Central memory CD8-positive, alpha-beta T cell (primary cell): ENCODE results near the gene GFAP.
"Not testable (repeated sequence)": the region's sequence is repeated elsewhere in the genome, so short reads cannot be mapped to it uniquely, and the experiment has no call there.

Experiments
- ATAC-seq: fragments of 150-1000 bp; cut with Tn5 transposase; replicated peaks from 2 replicates; pipeline ENCODE4 v1.10.0; 2022; ENCODE audit warnings: mild to moderate bottlenecking, moderate FRiP score, moderate number of reproducible peaks; ENCODE audit not compliant: poor library complexity, severe bottlenecking; ENCODE audit errors: extremely low read depth
- DNase-seq, 2 donors: peaks; one replicate each; pipeline ENCODE4 v3.0.0; 2021; ENCODE audit warnings: low spot score in 2 of 2
- H3K27ac Mint-ChIP-seq: one replicate; pipeline ENCODE4 v1.8.0; 2022; ENCODE audit warnings: low read depth, mild to moderate bottlenecking, moderate library complexity, mixed read lengths
- H3K27me3 Mint-ChIP-seq: one replicate; pipeline ENCODE4 v1.8.0; 2022; ENCODE audit warnings: mixed read lengths
- H3K36me3 Mint-ChIP-seq: one replicate; pipeline ENCODE4 v1.8.0; 2022; ENCODE audit warnings: mild to moderate bottlenecking, moderate library complexity, mixed read lengths; ENCODE audit not compliant: insufficient read depth
- H3K4me1 Mint-ChIP-seq: one replicate; pipeline ENCODE4 v1.8.0; 2022; ENCODE audit warnings: mixed read lengths
- H3K4me3 Mint-ChIP-seq: one replicate; pipeline ENCODE4 v1.8.0; 2022; ENCODE audit warnings: mild to moderate bottlenecking, moderate library complexity, mixed read lengths
- H3K9me3 Mint-ChIP-seq: one replicate; pipeline ENCODE4 v1.8.0; 2022; ENCODE audit warnings: mixed read lengths

The GFAP gene

DNA sequence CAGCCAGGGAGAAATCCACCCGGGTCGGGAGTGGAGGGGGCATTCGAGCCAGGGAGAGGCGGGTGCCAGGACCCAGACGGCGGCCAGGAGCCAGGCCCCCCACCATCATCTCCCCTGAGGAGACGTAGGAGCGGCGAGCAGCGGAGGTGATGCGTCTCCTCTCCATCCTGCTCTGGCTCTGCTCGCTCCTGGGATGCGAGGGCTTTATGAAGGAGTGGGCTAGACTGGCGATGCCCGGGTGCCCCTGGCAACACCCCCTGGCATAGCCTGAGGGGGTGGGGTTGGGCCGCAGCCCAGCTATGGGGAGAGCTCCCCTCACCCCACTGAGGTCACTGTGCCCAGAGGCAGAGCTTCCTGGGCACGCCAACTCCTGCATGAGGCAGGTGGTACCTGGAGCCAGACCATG lies at the start of gene GFAP:
Gene GFAP (minus strand): TSS at position 180 of the 406 bp plus-strand sequence. CDS start 14 bp downstream, at position 166.
- no peak for ATAC-seq
- peaks cover 46% of the 10 kb centered on the region for H3K27me3 Mint-ChIP-seq
- H3K27ac Mint-ChIP-seq: no peak within 1 kb of the TSS
- no peaks in the 10 kb centered on the region for H3K36me3 Mint-ChIP-seq
- H3K4me1 Mint-ChIP-seq: no peaks in the 10 kb centered on the region
- H3K4me3 Mint-ChIP-seq: no peak within 1 kb of the TSS
- no peak for DNase-seq
- no peaks in the 10 kb centered on the region for H3K9me3 Mint-ChIP-seq

- DNase-seq: no peak
- peaks cover 79% of the 10 kb centered on the region for H3K27me3 Mint-ChIP-seq
- no peaks in the 10 kb centered on the region for H3K9me3 Mint-ChIP-seq
- H3K36me3 Mint-ChIP-seq: peaks cover 1% of the 10 kb centered on the region
- peaks cover 9% of the 10 kb centered on the region for H3K4me1 Mint-ChIP-seq
- ATAC-seq: no peak
- no peak overlapping the region for H3K27ac Mint-ChIP-seq
- H3K4me3 Mint-ChIP-seq: no peak overlapping the region
Measured at GRCh38 chr17:44961921-44962350, 46.6 kb upstream of the GFAP start.

- Mint-ChIP-seq H3K27me3 (peaks cover 78% of the 10 kb centered on the region), H3K27ac (no peak overlapping the region), H3K4me3 (no peak overlapping the region), H3K36me3 (peaks cover 1% of the 10 kb centered on the region), H3K4me1 (peaks cover 2% of the 10 kb centered on the region), H3K9me3 (no peaks in the 10 kb centered on the region)
- ATAC-seq (no peak), DNase-seq (no peak)
Measured at GRCh38 chr17:44960691-44961090, 45.4 kb upstream of the GFAP start.

GRCh38 chr17:44959821-44960531 lies 44.7 kb upstream of the GFAP start:
- Mint-ChIP-seq H3K4me3 (no peak overlapping the region), H3K4me1 (no peaks in the 10 kb centered on the region), H3K36me3 (peaks cover 1% of the 10 kb centered on the region), H3K9me3 (no peaks in the 10 kb centered on the region), H3K27ac (no peak overlapping the region), H3K27me3 (peaks cover 71% of the 10 kb centered on the region)
- no peak for DNase-seq
- ATAC-seq: no peak

- Mint-ChIP-seq H3K4me1 (no peaks in the 10 kb centered on the region), H3K9me3 (no peaks in the 10 kb centered on the region), H3K4me3 (no peak overlapping the region), H3K36me3 (peaks cover 3% of the 10 kb centered on the region), H3K27me3 (peaks cover 45% of the 10 kb centered on the region), H3K27ac (no peak overlapping the region)
- DNase-seq (no peak), ATAC-seq (no peak)
Measured at GRCh38 chr17:44956998-44957981, 42.0 kb upstream of the GFAP start.

GRCh38 chr17:44955674-44956425 lies 40.5 kb upstream of the GFAP start:
- peaks cover 1% of the 10 kb centered on the region for H3K36me3 Mint-ChIP-seq
- no peaks in the 10 kb centered on the region for H3K4me1 Mint-ChIP-seq
- DNase-seq (no peak), ATAC-seq (no peak)
- H3K9me3 Mint-ChIP-seq: no peaks in the 10 kb centered on the region
- no peak overlapping the region for H3K4me3 Mint-ChIP-seq
- no peak overlapping the region for H3K27ac Mint-ChIP-seq
- peaks cover 39% of the 10 kb centered on the region for H3K27me3 Mint-ChIP-seq

GRCh38 chr17:44952946-44953475 lies 37.7 kb upstream of the GFAP start:
- H3K4me1 Mint-ChIP-seq: no peaks in the 10 kb centered on the region
- no peak overlapping the region for H3K4me3 Mint-ChIP-seq
- H3K9me3 Mint-ChIP-seq: no peaks in the 10 kb centered on the region
- no peak for DNase-seq
- H3K27ac Mint-ChIP-seq: no peak overlapping the region
- no peak for ATAC-seq
- H3K36me3 Mint-ChIP-seq: peaks cover 1% of the 10 kb centered on the region
- H3K27me3 Mint-ChIP-seq: peaks cover 23% of the 10 kb centered on the region

- ATAC-seq (no peak), DNase-seq (no peak)
- H3K4me1 Mint-ChIP-seq: no peaks in the 10 kb centered on the region
- no peaks in the 10 kb centered on the region for H3K27me3 Mint-ChIP-seq
- peak overlapping the region; percentile 87 for H3K27ac Mint-ChIP-seq
- H3K4me3 Mint-ChIP-seq: peak overlapping the region; percentile 87
- peaks cover 5% of the 10 kb centered on the region for H3K36me3 Mint-ChIP-seq
- H3K9me3 Mint-ChIP-seq: no peaks in the 10 kb centered on the region
Measured at GRCh38 chr17:44948315-44948795, 33.1 kb upstream of the GFAP start.

GRCh38 chr17:44947461-44948314 lies 32.4 kb upstream of the GFAP start, which contains the start of gene KIF18B:
KIF18B (minus strand) TSS chr17:44947773; CDS start chr17:44936344, 11,429 bp downstream.
- Mint-ChIP-seq H3K27me3 (no peaks in the 10 kb centered on the region), H3K4me1 (no peaks in the 10 kb centered on the region), H3K9me3 (no peaks in the 10 kb centered on the region)

GRCh38 chr17:44945652-44946051 lies 30.4 kb upstream of the GFAP start:
- not testable (repeated sequence) for DNase-seq, H3K4me1 Mint-ChIP-seq, H3K27me3 Mint-ChIP-seq, H3K36me3 Mint-ChIP-seq, H3K27ac Mint-ChIP-seq, H3K4me3 Mint-ChIP-seq, ATAC-seq, H3K9me3 Mint-ChIP-seq

More at GRCh38 chr17:44947461-44948314, 32.4 kb upstream of the GFAP start, which contains the start of gene KIF18B:
- peaks cover 3% of the 10 kb centered on the region for H3K36me3 Mint-ChIP-seq
- DNase-seq: peak; percentile 85 to 86
- H3K27ac Mint-ChIP-seq: peak within 1 kb of the TSS; percentile 87
- H3K4me3 Mint-ChIP-seq: peak within 1 kb of the TSS; percentile 87
- peak; percentile 98 for ATAC-seq

GRCh38 chr17:44942456-44942855 lies 27.2 kb upstream of the GFAP start:
- Mint-ChIP-seq H3K4me3 (no peak overlapping the region), H3K27me3 (no peaks in the 10 kb centered on the region), H3K27ac (no peak overlapping the region), H3K4me1 (peaks cover 8% of the 10 kb centered on the region), H3K36me3 (peaks cover 2% of the 10 kb centered on the region), H3K9me3 (no peaks in the 10 kb centered on the region)
- DNase-seq: no peak
- no peak for ATAC-seq
